GM18868 (cell line): Measurements from ENCODE around the gene OR51B4.
A peak's percentile ranks its signal among the peaks of the same experiment; 100 is the strongest.
"Not testable (repeated sequence)": the region's sequence is repeated elsewhere in the genome, so short reads cannot be mapped to it uniquely, and the experiment has no call there.

ENCODE experiments used
- ATAC-seq: cut with Tn5 transposase; IDR thresholded peaks from one replicate; pipeline ENCODE4 v1.9.1; 2021; ENCODE audit warnings: mild to moderate bottlenecking, moderate library complexity; ENCODE audit not compliant: unreplicated experiment

Gene OR51B4

DNA sequence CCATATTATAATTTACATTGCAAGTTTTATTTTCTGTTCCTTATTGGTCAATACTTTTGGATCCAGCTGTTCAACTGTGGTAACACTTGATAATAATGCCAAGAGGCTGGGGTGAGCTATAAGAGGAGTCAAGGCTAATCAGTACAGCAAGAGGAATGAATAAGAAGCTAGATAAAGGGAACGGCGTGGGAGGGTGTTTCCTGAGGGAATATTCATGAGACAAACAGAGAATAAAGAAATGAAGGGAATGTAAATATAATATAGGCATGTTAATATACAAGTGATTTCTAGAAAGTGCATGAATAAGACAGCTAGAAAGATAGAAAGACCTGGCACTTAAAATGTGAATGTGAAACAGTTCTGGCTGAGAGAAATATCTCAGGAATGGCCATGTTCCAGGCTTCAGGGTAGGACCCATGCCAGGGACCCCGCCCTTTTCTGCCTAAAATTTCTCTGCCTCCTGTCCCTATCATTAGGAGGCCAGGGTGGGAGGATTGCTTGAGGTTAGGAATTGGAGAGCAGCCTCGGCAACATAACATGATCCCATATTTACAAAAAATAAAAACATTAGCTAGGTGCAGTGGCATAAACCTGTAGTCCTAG lies 3.9 kb downstream of the OR51B4 start:
- no peak for ATAC-seq

DNA sequence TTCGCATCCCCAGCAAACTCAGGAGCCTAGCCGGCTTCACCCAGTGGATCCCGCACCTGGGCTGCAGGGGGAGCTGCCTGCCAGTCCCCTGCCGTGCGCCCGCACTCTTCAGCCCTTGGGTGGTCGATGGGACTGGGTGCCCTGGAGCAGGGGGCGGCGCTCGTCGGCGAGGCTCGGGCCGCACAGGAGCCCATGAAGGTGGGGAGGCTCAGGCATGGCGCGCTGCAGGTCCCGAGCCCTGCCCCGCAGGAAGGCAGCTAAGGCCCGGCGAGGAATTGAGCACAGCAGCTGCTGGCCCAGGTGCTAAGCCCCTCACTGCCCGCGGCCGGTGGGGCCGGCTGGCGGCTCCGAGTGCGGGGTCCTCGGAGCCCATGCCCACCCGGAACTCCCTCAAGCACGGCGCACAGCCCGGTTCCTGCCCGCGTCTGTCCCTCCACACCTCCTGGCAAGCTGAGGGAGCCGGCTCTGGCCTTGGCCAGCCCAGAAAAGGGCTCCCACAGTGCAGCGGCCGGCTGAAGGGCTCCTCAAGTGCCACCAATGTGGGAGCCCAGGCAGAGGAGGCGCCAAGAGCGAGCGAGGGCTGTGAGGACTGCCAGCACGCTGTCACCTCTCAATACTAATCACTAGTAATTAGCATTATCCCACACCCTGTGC lies 7.3 kb downstream of the OR51B4 start:
- not testable (repeated sequence) for ATAC-seq

DNA sequence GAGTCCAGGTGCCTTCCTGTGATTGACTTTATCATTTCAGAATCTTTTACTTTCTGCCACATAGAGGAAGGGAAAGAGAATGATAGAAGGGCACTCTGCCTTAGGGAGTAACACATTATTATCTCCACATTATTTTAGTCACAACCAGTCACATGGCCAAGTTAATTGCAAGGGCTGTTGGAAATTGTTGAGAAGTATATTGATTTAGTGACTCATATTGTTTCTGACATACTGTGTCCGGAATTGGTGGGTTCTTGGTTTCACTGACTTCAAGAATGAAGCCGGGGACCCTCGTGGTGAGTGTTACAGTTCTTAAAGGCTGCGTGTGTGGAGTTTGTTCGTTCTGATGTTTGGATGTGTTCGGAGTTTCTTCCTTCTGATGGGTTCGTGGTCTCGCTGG lies 8.7 kb downstream of the OR51B4 start:
- ATAC-seq = no peak

DNA sequence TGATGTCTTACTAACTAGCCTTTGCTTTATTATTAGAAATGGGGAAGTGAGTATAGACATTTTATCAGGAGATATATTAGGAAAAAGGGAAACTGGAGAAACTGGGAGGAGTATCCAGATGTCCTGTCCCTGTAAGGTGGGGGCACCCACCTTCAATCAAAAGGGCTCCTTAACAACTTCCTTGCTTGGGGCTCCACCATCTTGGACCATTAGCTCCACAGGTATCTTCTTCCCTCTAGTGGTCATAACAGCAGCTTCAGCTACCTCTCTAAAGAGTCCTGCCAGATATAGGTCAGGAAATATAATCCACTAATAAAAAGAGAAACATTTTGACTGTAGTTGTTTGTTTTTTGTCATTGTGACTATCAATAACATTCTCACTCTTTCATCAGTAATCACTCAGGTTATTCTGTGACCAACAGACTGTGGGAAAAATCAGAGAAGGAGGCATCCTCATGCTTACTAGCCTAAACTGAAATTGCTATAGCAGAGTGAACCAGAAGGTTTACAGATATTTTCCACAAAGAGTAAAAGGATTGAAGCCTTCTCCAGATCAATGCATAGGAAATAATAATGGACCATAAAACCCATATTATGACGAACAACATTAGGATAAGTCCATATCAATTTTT lies 10.4 kb downstream of the OR51B4 start:
- ATAC-seq = peak; percentile 96

DNA sequence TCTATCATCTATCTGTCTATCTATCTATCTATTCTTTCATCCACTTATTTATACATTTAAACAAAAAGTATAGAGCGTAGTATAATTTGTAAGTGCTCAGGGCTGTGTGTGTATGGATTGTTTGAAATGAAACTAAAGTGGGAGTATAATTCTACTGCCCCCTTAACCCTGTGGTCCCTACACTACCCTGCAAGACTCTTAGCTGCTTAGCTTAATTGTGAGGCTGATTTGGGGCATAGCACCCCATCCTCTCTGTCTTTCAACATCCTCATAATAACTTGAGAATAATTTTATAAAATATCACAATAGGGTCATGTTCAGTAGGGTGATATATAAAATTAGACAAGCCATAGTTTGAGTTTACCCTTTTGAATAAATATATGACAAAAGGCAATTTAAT lies 11.6 kb downstream of the OR51B4 start:
- ATAC-seq = no peak

- no peak for ATAC-seq
These were observed 12.1 kb downstream of the OR51B4 start for GRCh38 chr11:5289696-5290095.

GRCh38 chr11:5288906-5289550 lies 12.7 kb downstream of the OR51B4 start:
- ATAC-seq = no peak

- ATAC-seq = no peak
These were observed 13.4 kb downstream of the OR51B4 start for GRCh38 chr11:5288108-5288905.

DNA sequence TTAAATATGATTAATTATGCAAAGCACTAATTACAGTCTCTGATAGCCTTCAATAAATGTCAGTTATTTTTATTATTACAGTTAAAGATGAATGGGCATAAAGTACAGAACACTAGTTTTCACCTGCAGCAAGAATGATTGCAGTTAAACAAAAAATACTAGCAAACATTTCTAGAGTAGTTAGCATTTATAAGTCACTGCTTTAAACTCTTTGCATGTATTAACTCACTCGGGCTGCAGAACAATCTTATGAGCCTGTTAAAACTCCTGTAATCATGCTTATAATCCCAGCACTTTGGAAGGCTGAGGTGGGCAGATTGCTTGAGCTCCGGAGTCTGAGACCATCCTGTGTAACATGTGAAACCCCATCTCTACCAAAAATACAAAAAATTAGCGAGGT lies 14.8 kb downstream of the OR51B4 start:
- no peak for ATAC-seq

GRCh38 chr11:5286351-5286750 lies 15.4 kb downstream of the OR51B4 start:
- no peak for ATAC-seq

DNA sequence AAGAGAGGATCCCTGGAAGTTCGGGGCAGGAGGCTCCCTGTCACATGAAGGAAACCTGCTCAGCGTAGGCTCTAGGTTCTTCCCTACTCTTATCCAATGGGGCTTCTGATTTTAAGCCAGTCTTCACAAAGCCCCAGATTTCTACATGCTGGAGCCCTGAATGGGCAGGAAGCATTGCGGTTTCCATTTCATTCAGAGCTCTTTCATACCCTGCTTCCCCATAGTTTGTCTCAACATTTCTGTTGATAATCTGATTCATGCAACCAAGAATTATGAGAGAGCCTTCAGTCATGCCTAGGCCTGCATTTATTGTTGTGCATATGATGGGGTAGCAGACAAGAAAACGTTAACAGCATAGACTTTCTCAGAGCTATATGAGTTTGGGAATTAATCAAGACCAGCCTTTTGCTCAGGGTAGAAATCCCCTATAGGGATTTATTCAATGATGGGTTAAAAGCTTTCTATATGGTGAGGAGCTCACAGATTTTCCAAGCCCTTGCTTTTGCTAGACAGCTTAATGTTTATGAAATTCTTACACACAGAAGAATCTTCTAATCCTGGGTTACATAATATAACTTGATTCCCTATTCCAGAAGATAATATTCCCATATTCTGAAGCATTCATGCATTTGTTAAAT lies 15.9 kb downstream of the OR51B4 start:
- ATAC-seq = no peak

- no peak for ATAC-seq
These were observed 17.1 kb downstream of the OR51B4 start for GRCh38 chr11:5284637-5285036.

- no peak for ATAC-seq
These were observed 17.9 kb downstream of the OR51B4 start for GRCh38 chr11:5283882-5284281.

DNA sequence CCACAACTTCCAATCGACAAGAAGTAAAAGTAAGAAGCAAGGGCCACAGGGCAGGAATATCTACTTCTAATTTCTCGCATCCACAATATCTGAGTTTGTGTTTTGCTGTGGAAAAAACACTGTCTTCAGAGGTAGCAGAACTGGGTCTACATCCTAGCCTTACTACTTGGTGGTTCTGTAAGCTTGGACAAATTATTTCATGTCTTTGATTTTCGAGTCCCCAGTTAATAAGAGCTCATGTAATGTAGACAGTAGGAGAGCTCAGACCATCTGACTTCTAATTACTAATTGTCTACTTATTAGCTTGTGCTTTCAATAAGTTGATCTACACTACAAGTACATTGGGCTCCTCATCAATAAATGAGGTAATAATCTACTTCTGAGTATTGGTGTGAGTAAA lies 18.7 kb downstream of the OR51B4 start:
- ATAC-seq = no peak

DNA sequence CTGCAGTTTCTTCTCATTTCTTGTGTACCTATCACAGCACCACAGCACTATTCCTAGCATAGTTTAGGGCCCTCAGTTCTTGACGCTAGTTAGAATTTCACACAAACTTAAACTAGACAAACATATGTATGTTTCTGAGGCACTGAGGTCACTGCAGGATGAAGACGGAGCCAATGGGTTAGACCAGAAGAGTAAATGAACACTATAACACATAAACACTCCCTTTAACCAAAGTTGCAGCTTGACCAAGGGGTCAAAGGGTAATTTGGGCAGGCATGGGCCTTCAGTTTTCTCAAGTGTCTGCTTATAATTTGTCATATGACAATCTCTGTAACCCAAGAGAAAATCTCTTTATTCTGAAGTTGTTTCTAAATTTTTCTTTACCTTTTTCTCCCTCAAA lies 19.1 kb downstream of the OR51B4 start:
- ATAC-seq = no peak

DNA sequence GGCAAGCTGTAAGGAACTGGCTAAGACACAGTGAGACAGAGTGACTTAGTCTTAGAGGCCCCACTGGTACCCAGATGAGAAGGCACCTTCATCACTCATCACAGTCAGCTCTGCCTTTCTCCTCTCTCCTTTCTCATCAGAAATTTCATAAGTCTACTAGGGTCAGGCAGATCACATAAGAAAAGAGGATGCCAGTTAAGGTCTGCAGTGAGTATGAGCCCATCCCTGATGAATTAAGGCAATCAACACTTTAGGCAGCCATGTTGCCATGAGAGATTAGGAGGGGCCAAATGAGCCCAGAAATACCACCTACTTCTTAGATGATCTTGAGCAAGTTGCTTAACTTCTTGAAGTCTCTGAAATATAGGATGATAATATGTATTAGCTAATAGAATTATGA lies 20.1 kb downstream of the OR51B4 start:
- ATAC-seq = no peak

DNA sequence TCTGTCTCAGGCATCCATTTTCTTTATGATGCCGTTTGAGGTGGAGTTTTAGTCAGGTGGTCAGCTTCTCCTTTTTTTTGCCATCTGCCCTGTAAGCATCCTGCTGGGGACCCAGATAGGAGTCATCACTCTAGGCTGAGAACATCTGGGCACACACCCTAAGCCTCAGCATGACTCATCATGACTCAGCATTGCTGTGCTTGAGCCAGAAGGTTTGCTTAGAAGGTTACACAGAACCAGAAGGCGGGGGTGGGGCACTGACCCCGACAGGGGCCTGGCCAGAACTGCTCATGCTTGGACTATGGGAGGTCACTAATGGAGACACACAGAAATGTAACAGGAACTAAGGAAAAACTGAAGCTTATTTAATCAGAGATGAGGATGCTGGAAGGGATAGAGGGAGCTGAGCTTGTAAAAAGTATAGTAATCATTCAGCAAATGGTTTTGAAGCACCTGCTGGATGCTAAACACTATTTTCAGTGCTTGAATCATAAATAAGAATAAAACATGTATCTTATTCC lies 21.1 kb downstream of the OR51B4 start:
- peak; percentile 97 for ATAC-seq

DNA sequence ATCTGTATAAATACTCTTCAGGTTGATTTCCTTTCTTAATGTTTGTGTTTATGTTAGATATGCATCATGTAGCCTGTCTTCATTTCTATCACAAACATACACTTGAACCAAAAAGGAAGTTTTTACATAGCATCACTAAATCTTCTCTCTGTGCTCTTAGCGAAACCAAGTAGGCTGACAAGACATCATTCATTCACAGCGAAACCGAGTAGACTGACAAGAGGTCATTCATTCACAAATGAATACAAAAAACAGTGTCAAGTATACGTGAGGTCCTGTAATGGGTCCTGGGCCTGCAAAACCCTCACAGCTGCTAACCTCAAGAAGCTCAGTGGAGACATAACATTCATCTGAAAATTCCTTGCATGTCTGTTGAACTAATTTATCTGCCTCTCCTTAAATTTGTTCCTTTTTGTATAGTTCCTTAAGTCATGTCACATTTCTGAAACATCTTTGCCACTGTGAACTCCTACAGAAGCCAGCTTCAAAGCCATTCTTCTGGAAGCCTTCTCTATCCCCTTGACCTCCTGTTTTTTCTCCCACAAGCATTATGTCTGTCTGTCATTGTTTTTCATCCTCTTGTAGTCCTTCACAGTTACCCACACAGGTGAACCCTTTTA lies 22.2 kb downstream of the OR51B4 start:
- ATAC-seq = no peak

DNA sequence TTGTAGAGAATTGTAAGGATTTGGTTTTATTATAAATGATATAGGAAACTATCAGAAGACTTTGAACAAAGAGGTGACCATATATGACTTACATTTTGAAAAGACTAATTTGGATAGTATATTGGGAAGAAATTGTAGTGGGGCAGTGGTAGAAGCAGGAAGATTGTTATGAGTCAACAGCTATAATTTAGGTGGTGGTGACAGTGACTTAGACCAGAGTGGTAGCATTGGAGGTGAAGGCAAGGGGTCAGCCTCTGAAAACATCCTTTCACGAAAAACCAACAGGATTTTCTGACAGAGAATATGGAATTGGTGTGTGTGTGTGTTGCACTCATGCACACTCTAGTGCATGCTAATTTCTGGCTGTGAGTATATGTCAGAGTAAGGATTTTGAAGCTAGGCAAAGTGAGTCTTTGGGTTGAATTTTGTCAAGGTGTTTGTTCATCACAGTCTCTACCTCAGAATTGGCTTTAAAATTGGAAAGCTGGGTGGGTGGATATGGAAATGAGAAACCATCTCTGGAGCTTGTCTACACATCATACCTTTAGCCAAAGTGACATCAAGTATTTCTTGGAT lies 23.9 kb downstream of the OR51B4 start:
- no peak for ATAC-seq

DNA sequence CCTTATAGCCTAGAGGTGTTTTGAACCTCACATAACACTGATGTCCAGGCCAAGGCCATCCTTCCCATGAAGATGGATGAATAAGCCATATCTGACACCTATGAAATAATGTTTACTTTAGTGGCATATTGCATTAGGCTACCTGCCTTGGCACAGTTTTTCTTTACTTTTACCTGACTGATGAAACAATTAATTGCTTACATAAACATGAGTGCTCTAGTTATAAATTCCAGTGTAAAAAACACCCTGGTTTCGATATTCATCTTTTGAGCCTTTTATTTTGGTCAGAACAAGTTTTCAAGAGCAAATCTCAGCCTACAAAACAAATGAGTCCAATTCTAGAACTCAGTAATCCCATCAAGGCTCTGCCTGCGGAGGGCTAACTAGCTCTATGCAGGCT lies 25.0 kb downstream of the OR51B4 start:
- no peak for ATAC-seq
